Activated CD8-positive, alpha-beta T cell treated with anti-CD3 and anti-CD28 coated beads for 36 hours (primary cell): ENCODE measurements around the gene CFAP410. TPM values are rescaled to one million over a fixed set of nuclear protein-coding genes. Genes with fewer than 3 reads are reported as not detected.

ENCODE experiments used
- ATAC-seq: fragments of 200-7000 bp; cut with Tn5 transposase; one replicate; pipeline ENCODE4 v1.10.0; 2021; ENCODE audit warnings: mild to moderate bottlenecking, moderate library complexity
- CTCF ChIA-PET: fragments of 350-600 bp; sonication (Branson Sonifier 250); formaldehyde crosslinking; loops from one replicate; lab custom pipeline; 2021; ENCODE audit warnings: antibody characterized with exemption; lab: Charles Lee
- POLR2A ChIA-PET: fragments of 350-600 bp; sonication (Branson Sonifier 250); formaldehyde crosslinking; loops from one replicate; lab custom pipeline; 2021; ENCODE audit warnings: antibody characterized with exemption; lab: Charles Lee
- DNase-seq: peaks from one replicate; pipeline ENCODE4 v3.0.0-alpha.2; 2020
- H3K27ac Mint-ChIP-seq: one replicate; pipeline ENCODE4 v1.8.0; 2021; ENCODE audit warnings: mild to moderate bottlenecking, mixed read lengths
- H3K27me3 Mint-ChIP-seq: one replicate; pipeline ENCODE4 v1.8.0; 2021; ENCODE audit warnings: mixed read lengths
- H3K36me3 Mint-ChIP-seq: one replicate; pipeline ENCODE4 v1.8.0; 2021; ENCODE audit warnings: low read depth, mixed read lengths
- H3K4me1 Mint-ChIP-seq: one replicate; pipeline ENCODE4 v1.8.0; 2021; ENCODE audit warnings: low read depth, mixed read lengths
- H3K4me3 Mint-ChIP-seq: one replicate; pipeline ENCODE4 v1.8.0; 2021; ENCODE audit warnings: mild to moderate bottlenecking, moderate library complexity, mixed read lengths
- H3K9me3 Mint-ChIP-seq: one replicate; pipeline ENCODE4 v1.8.0; 2021; ENCODE audit warnings: mixed read lengths
- CTCF ChIP-seq: fragments of 200-600 bp; IDR thresholded peaks from one replicate; pipeline ENCODE4 v1.8.0; 2022; ENCODE audit warnings: antibody characterized with exemption, mild to moderate bottlenecking
- intact Hi-C: fragments of 100-400 bp; cut with micrococcal nuclease; formaldehyde crosslinking; loops from one replicate; pipeline ENCODE4 v1.10.0; 2022
- total RNA-seq, 2 experiments: library from RNA; stranded (reverse); gene quantifications; one replicate each; pipeline ENCODE4 v1.2.3, GENCODE V29; 2021

Gene CFAP410
- total RNA-seq, 2 experiments from 2014 or later: 17.2 TPM

GRCh38 chr21:44333509-44334328 is 5.5 kb downstream of the CFAP410 start:
- Mint-ChIP-seq H3K36me3 (peaks cover 3% of the 10 kb centered on the region), H3K4me3 (no peak overlapping the region), H3K27ac (no peak overlapping the region), H3K9me3 (no peaks in the 10 kb centered on the region), H3K4me1 (peaks cover 4% of the 10 kb centered on the region), H3K27me3 (no peaks in the 10 kb centered on the region)
- DNase-seq (no peak), ATAC-seq (no peak)
- intact Hi-C loops: no loop called here
- no peak for TF ChIP-seq CTCF
- CTCF ChIA-PET: interaction anchor here (1.2 kb wide), 1 partner anchor 36 kb away, joined by 3 read pairs; no protein-coding TSS in a partner anchor
- POLR2A ChIA-PET: interaction anchor here (0.8 to 2.0 kb wide), 3 partner anchors 11 to 18 kb away, joined by 4 to 7 read pairs (median 4); no protein-coding TSS in a partner anchor

GRCh38 chr21:44332965-44333364 is 6.2 kb downstream of the CFAP410 start:
- Mint-ChIP-seq H3K9me3 (no peaks in the 10 kb centered on the region), H3K4me3 (no peak overlapping the region), H3K4me1 (peaks cover 4% of the 10 kb centered on the region), H3K36me3 (peaks cover 3% of the 10 kb centered on the region), H3K27ac (no peak overlapping the region), H3K27me3 (no peaks in the 10 kb centered on the region)
- DNase-seq: no peak
- intact Hi-C loops: no loop called here
- TF ChIP-seq CTCF: no peak
- POLR2A ChIA-PET: interaction anchor here (1.3 to 2.0 kb wide), 2 partner anchors 10 to 18 kb away, joined by 4 to 7 read pairs; no protein-coding TSS in a partner anchor
- ATAC-seq: no peak
- CTCF ChIA-PET: no interaction called here

GRCh38 chr21:44332383-44332782 is 6.8 kb downstream of the CFAP410 start:
- DNase-seq: no peak
- no peak overlapping the region for H3K4me3 Mint-ChIP-seq
- CTCF ChIA-PET: no interaction called here

GRCh38 chr21:44331650-44332307 is 7.4 kb downstream of the CFAP410 start:
- H3K27ac Mint-ChIP-seq: no peak overlapping the region
- H3K27me3 Mint-ChIP-seq: no peaks in the 10 kb centered on the region
- TF ChIP-seq CTCF: no peak
- H3K4me3 Mint-ChIP-seq: no peak overlapping the region
- H3K36me3 Mint-ChIP-seq: no peaks in the 10 kb centered on the region
- intact Hi-C loops: no loop called here
- no peaks in the 10 kb centered on the region for H3K4me1 Mint-ChIP-seq
- ChIA-PET CTCF (interaction anchor here (1.2 kb wide), 1 partner anchor 12 kb away, joined by 3 read pairs; no protein-coding TSS in a partner anchor), POLR2A (interaction anchor here (0.9 to 1.7 kb wide), 6 partner anchors 8 to 80 kb away, joined by 3 to 5 read pairs (median 4); partner anchors contain the start of gene TRPM2)
- ATAC-seq: no peak
- H3K9me3 Mint-ChIP-seq: no peaks in the 10 kb centered on the region
- DNase-seq: no peak

More at GRCh38 chr21:44332383-44332782, 6.8 kb downstream of the CFAP410 start:
- H3K27me3 Mint-ChIP-seq: no peaks in the 10 kb centered on the region
- H3K27ac Mint-ChIP-seq: no peak overlapping the region
- no peaks in the 10 kb centered on the region for H3K4me1 Mint-ChIP-seq
- H3K9me3 Mint-ChIP-seq: no peaks in the 10 kb centered on the region
- POLR2A ChIA-PET: interaction anchor here (0.9 to 2.0 kb wide), 3 partner anchors 8 to 10 kb away, joined by 3 to 7 read pairs (median 3); no protein-coding TSS in a partner anchor
- intact Hi-C loops: no loop called here
- H3K36me3 Mint-ChIP-seq: peaks cover 3% of the 10 kb centered on the region
- TF ChIP-seq CTCF: no peak
- ATAC-seq: no peak
